Measurements from ENCODE around the gene TRIM13.
"Not testable (repeated sequence)": the region's sequence is repeated elsewhere in the genome, so short reads cannot be mapped to it uniquely, and the experiment has no call there.

The TRIM13 gene

DNA sequence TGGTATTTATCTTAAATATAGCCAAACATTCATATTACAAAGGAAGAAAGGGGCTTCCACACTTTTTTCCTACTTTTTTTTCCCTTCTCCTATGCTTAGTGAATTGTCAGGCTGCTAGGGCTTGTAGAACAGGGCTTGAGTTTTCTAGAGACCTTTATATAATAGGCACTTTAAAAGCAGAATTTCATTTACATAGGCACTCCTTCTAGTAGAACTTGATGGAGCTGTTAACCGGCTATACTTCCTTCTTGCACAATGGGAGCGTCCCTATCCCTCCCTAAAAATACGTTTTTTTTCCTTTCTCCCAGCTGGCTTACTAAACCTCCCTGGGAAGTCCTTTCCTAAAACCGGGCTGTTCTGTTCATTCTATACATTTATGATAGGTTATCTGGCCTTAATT is 1.1 kb downstream of the TRIM13 start:
- peak; percentile 57 for DNase-seq

DNA sequence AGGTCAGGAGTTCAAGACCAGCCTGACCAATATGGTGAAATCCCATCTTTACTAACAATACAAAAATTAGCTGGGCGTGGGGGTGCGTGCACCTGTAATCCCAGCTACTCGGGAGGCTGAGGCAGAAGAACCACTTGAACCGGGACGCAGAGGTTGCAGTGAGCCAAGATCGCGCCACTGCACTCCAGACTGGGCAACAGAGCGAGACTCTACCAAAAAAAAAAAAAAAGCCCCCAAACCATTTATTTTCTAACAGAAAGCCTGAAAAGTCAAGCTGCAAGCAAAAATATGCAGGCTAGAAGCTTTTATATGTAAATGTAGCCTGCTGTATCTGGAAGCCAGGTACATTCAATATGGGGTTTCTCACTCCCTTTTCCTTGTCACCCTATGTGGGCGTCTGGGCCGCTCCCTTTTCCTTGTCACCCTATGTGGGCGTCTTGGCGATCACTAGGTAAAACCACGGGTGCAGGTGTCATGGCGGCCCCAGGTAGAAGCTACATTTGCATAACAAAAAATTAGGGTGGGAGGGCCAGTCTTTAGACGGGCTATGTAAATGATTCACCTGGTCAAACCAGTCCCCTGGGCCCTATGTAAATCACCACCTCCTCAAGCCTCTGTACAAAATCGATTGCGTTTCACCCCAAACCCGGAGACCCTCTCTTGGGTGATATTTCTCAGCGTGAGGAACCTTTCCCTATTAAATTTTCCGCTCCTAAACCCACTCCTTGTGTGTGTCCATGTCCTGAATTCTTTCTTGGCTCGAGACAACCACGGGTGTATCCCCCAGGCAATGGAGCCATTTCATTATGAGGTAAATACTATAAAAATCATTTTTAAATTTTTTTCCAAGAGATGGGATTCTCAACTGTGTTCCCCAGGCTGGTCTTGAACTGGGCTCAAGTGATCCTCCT is 2.1 kb downstream of the TRIM13 start:
- DNase-seq, result peak; percentile 58

DNA sequence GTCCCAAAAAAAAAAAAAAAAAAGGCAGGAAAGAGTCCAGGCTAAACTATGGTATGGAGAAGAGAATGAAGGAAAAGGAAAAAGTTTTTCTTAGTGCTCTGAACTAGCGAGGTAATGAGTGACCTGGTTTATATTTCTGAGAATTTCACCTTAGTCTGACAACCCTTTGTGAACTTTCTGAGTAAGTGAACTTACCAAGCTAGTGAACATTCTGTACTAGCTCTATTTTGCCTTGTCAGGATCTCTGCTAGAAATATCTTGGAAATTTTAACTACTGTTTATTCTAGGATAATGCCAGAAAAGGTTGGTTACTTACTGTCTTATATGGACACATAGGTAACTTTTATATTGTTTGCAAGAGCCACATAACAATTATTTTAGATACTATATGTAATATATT is 4.4 kb downstream of the TRIM13 start:
- no peak for DNase-seq

DNA sequence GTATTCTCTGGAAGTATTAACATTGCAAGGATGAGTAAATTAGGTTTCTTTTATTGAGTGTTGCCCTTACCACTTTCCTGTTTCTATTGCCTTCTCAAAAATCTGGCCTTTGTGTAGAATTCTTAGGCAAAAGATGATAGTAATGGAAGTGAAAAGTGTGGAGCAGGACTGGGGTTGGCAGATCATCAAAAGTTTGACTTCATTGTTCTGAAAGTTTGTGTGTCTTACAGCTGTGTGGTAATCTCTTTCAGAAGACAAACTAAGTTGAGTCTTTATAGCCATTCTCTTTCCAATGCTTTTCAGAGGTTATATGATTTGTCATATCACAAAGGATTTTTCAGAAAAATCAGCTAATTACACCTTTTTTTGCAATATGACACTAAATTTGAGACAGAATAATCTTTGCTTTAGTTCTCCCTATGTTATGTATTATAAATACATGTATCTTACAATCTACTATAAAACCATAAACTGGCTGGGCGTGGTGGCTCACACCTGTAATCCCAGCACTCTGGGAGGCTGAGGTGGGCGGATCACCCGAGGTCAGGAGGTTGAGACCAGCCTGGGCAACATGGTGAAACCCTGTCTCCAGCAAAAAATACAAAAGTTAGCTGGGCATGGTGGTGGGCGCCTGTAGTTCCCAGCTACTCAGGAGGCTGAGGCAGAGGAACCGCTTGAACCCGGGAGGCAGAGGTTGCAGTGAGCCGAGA is 9.7 kb downstream of the TRIM13 start:
- no peak for DNase-seq

DNA sequence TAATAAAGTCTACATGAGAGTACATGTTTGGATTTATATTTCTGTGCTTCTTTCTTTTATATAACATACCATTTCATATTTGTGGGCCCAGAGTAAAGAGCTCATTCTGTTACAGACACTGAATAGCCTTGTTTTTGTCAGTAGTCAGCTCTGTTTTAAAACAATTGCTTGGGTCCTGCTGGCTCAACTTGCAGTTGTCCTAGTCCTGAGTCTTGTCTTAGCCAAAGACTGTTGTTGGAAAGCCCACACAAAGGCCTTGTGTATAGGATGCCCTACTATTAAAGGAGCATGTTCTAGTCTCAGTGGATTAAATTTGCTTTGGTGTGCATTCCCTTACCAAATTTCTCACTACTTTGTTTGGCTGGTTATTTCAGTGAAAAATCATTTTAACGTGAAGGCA is 14.6 kb downstream of the TRIM13 start:
- no peak for DNase-seq

DNA sequence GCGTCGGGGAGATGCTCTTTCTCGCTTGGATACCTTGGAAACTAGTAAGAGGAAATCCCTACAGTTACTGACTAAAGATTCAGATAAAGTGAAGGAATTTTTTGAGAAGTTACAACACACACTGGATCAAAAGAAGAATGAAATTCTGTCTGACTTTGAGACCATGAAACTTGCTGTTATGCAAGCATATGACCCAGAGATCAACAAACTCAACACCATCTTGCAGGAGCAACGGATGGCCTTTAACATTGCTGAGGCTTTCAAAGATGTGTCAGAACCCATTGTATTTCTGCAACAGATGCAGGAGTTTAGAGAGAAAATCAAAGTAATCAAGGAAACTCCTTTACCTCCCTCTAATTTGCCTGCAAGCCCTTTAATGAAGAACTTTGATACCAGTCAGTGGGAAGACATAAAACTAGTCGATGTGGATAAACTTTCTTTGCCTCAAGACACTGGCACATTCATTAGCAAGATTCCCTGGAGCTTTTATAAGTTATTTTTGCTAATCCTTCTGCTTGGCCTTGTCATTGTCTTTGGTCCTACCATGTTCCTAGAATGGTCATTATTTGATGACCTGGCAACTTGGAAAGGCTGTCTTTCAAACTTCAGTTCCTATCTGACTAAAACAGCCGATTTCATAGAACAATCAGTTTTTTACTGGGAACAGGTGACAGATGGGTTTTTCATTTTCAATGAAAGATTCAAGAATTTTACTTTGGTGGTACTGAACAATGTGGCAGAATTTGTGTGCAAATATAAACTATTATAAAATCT is 15.7 kb downstream of the TRIM13 start:
- no peak for DNase-seq

DNA sequence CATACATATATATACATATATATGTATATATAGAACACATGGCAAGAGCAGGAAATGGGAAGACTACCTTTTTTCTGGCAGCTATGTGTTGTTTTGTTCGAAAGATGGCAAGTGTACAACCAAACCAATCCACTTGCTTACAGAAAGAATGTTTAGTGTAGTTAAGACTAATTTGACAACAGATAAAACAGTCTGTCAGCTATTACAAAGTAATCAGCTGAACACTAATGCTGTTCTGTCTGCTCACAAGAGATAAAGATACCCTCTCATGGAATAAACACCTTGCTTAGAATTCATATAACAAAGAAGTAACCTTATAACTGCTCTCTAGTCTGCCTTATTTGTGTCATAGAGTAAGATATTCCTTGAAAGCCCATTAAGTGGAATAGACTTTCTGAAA is 17.5 kb downstream of the TRIM13 start:
- no peak for DNase-seq

DNA sequence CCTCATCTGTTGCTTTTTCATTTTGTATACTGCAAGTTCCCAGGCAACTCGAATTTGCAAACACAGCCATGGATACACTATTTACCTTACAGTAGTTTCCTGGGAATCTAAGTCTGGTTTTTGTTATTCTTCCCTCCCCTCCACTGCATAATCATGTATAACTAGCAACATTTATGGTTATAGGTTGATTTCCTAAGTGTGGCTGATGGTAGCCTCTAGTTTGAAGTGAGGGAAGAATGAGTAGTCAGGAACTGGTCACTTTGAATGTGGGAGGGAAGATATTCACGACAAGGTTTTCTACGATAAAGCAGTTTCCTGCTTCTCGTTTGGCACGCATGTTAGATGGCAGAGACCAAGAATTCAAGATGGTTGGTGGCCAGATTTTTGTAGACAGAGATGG is 18.4 kb downstream of the TRIM13 start, which contains the start of gene KCNRG:
Gene KCNRG, plus strand, starts transcription at position 187 of the 400 bp plus-strand sequence. Its CDS starts 50 bp downstream, at position 237.
- no peak for DNase-seq

DNA sequence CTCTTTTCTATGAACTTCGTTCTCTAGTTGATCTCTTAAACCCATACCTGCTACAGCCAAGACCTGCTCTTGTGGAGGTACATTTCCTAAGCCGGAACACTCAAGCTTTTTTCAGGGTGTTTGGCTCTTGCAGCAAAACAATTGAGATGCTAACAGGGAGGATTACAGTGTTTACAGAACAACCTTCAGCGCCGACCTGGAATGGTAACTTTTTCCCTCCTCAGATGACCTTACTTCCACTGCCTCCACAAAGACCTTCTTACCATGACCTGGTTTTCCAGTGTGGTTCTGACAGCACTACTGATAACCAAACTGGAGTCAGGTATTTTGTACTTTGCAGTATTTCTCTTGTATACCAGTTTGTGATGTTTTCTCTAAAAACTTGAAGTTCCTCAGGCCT is 18.9 kb downstream of the TRIM13 start:
- DNase-seq, result no peak

DNA sequence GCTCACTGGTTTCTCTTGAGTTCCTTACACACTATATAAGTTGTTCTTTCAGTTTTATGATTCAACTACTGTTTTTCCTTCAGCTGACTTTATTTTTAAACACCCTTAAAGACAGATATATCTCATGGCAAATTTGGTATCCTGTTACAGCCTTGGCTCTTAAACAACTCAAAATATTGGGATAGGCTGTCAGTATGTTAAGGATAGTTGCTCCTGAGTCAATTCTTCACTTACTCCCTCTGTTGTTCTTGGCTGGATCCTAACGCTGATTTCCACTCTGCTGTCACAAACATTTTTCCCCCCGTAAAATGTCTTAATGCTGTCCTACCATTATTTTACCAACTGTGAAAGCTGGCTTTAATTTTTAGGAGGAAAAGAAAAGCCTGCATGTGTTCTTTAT is 19.6 kb downstream of the TRIM13 start:
- DNase-seq, result no peak

DNA sequence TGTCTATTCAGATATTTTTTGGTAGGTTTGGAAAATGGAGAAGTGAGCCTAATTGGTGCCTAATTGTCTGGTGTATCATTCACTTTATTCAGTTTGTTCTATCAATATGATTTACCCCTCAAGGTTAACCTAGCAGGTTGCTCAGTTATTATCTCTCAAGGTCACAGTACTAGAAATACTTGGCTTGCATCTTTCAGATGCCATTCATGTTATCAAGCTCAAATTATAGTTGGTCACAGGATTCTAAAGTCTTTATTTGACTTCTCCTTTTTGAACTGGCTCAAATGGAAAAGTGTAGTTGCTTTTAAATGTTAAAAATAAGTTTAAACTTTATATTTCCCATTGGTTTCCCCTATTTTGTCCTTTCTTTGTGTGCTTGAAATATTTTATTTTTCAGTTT is 21.0 kb downstream of the TRIM13 start:
- no peak for DNase-seq

DNA sequence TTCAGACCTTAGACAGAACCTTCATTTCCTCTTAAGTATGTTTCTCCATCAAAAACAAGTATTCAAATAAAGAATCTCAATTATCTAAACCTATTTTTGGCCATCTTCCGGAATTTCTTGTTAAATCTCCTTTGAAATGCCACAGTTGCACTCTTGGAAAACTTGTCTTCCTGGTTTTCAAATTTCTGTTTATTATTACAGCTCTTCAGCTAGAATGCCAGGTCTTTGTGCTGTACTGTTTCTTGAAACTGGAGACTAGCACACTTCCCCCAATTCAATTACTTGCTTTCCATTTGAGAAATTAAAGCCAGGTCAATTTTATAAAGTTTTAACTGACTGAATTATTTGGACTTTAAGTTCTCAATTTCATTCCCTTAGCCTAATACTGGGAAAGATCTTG is 28.6 kb downstream of the TRIM13 start:
- DNase-seq, result no peak

DNA sequence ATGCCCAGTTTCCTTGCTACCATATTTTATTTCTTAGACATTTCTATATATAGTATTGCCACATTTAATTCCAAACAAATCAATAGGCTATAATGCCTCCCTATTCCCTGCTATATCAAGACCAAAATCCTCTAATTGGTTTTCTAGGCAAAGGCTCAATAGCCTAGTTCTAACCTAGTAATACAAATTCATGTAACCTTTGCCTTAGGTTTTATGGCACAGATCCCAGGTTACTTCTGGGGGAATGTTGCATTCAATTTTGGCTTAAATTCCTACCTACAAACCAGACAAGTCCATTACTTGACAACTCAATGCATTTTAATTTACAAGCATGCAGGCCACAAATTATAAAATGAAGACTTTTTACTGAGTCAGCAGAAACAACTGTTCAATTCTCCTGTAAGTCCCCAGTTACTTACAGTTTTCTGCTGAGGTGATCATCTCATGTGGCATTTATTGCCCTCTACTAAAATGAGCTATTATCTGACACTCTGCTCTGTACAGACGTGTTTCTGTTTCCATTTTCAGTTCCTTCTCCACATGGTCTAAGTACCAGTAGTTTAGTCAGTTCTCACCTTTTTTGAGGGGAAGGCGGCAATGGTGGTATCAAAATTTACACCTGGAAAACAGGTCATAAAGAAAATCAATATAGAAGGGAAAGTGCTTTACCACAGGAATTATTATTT is 30.1 kb downstream of the TRIM13 start:
- no peak for DNase-seq

DNA sequence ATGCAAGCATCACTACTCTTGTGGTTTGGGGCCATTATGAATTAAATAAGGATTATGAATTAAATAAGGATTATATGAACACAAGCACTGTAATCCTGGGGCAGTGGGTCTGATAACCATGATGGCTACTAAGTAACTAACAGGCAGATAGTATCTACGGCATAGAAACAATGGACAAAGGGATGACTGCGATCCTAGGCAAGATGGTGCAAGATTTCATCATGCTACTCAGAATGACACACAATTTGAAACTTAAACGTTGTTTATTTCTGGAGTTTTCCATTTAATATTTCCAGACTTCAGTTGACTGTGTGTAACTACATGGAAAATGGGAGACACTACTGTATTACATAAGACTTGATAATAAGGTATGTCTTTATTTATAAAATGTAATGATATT is 33.5 kb downstream of the TRIM13 start:
- DNase-seq, result no peak

DNA sequence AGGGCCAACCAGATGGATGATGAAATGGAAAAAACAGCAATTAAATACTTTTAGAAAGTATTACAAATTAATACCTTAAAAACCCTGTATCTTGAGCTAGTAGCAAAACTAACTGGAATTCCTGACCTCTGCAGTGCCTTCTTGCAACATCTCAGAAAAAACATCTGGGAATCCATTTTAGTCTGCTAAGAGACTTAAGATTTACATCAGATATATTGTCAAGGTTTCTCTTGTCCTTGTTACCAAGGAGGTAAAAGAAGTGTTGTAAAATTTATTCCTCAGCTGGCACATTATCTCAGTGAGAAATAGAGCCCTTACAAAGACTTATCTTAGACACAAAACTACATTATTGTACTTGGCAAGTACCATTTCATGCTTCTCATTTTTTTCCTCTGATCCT is 36.9 kb downstream of the TRIM13 start:
- DNase-seq, result no peak

DNA sequence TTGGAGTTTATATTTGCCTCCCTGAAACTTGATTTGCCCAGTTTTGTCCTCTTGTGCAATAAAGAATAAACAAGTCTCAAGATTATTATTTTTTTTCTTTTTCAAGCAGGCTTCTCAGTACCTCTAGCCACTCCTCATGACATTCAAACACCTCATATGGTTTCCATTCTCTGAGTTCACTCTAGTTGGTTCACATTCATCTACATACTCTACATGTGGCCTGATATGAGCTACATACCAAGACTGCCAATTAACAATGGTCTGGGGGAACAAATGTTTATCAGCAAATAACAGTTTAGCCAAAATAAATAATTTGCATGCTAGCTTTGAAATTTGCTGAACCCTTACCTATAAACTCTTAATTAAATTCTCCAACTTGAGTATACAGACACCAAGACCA is 40.9 kb downstream of the TRIM13 start:
- DNase-seq, result no peak

DNA sequence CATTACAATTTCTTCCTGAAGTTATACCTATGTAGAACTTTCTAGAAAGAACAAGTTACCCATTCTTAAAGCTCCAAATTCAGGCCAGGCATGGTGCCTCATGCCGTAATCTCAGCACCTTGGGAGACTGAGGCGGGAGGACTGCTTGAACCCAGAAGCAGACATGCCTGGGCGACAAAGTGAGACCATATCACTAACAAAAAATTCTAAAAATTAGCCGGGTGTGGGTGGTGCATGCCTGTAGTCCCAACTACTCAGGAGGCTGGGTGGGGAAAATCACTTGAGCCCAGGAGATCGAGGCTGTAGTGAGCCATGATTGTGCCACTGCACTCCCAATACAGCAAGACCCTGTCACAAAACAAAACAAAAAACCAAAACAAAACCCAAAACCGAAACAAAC is 41.4 kb downstream of the TRIM13 start:
- DNase-seq, result no peak

DNA sequence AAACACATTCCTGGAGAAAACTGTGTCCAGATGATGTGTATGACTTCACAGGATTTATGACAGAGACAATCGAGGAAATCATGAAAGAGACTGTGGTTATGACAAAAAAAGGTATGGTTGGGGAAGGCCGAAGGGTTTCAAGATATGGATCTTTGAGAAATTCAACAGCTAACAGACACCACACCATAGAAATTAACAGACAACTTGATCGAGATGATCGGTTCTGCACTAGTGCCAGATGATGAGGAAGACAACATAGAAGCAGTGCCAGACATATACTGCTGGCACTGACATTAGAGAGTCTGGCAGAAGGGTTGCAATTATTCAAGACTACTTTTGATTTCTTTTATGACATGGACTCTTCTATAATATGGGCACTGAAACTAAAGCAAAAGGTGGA is 55.6 kb downstream of the TRIM13 start:
- no peak for DNase-seq

DNA sequence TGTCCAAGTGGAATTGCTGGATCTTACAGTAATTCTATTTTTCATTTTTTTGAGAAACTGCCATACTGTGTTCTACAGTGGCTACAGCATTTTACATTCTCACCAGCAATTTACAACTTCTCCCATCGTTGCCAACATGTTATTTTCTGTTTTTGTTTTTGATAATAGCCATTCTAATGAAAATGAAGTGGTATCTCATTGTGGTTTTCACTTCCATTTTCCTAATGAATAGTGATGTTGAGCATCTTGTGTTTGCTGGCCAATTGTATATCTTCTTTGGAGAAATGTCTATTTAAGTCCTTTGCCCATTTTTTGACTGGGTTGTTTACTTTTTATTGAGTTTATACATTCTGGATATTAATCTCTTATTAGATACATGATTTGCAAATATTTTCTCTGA is 57.0 kb downstream of the TRIM13 start:
- DNase-seq, result no peak

DNA sequence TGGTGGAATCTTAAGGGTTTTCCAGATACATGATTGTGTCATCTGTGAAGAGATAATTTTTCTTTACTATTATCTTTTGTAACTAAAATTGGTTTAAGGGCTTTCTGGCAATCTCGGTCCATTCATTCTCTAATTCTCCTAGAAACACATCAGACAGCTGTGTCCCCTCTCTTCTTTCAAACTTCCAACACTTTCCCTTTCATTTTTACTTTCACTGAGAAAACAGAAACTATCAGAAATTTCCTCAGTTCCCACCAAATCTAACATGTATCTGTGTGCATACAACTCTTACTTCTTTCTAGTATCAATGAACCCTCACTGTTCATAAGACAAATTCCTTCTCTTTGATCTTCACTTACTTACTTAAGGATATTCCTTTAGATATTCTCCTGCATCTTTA is 58.6 kb downstream of the TRIM13 start:
- DNase-seq, result no peak

DNA sequence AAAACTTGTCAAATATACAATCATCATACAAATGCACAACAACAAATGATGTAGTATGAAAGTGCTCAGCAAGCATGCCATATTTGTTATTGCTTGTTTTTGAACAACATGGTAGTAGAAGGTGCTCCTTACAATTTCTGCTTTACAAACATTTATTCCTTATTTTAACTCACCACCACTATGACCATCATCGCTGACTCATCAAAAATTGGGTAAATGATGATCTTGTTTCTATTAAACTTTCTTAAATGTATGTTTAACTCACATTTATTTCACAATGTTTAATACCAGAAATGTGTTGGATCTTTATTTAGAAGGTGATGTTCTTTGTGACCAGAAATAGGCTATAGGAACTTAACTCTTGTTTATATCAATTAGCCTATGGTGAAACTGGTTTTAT is 63.9 kb downstream of the TRIM13 start:
- DNase-seq, result no peak

DNA sequence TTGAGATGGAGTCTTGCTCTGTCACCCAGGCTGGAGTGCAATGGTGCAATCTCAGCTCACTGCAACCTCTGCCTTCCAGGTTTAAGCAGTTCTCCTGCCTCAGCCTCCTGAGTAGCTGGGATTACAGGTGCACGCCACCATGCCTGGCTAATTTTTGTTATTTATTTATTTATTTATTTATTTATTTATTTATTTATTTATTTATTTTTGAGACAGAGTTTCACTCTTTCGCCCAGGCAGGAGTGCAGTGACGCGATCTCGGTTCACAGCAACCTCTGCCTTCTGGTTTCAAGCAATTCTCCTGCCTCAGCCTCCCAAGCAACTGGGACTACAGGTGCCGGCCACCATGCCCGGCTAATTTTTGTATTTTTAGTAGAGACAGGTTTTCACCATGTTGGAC is 65.5 kb downstream of the TRIM13 start:
- DNase-seq, result not testable (repeated sequence)

DNA sequence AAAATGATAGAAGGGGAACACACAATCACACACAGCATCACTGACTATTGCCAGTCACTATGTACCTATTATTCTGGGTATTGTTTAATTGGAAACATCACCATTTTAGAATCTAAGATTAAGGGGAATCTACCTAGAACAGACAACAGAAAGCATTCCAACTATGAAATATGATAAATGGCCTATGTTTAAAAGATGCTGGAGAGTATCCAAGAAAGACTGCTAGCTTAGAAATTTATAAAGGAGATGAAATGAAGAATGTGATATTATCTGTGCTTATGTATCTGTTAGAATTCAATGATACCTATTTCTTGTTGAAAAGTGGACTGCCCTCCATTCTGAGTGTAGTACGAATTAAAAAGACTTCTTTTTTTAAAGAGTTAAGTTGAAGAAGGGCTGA is 68.9 kb downstream of the TRIM13 start:
- DNase-seq, result no peak
